GM19023 (cell line): Measurements from ENCODE around the gene SLX9.
"Not testable (repeated sequence)": the region's sequence is repeated elsewhere in the genome, so short reads cannot be mapped to it uniquely, and the experiment has no call there.

Experiments used
- ATAC-seq: cut with Tn5 transposase; IDR thresholded peaks from one replicate; pipeline ENCODE4 v1.9.1; 2021; ENCODE audit warnings: mild to moderate bottlenecking, moderate library complexity; ENCODE audit not compliant: unreplicated experiment

SLX9 gene

GRCh38 chr21:44901391-44902074 is 38.3 kb upstream of the SLX9 start:
- no peak for ATAC-seq

DNA sequence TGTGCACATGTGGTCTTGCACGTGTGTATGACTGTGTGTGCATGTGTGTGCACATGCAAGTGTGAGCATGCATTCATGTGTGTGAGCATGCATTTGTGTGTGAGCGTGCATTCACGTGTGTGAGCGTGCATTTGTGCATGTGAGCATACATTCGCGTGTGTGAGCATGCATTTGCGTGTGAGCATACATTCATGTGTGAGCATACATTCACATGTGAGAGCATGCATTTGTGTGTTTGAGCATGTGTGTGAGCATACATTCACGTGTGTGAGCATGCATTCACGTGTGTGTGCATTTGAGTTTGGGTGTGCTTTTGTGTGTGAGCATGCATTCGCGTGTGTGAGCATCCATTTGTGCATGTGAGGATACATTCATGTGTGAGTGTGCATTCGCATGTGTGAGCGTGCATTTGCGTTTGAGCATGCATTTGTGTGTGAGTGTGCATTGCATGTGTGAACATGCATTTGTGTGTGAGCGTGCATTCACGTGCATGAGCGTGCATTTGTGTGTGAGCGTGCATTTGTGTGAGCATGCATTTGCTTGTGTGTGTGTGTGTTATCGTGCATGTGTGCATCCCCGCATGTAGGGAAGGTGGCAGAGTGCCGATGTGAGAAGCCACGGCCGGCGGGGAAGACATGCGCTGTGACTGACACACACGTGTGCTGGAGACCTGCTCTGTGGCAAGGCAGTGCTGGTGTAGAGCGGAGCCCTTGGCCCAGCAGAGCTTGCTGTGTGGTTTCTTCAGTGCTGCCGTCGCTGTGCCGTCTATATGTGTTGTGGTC is 37.4 kb upstream of the SLX9 start:
- ATAC-seq, result no peak

DNA sequence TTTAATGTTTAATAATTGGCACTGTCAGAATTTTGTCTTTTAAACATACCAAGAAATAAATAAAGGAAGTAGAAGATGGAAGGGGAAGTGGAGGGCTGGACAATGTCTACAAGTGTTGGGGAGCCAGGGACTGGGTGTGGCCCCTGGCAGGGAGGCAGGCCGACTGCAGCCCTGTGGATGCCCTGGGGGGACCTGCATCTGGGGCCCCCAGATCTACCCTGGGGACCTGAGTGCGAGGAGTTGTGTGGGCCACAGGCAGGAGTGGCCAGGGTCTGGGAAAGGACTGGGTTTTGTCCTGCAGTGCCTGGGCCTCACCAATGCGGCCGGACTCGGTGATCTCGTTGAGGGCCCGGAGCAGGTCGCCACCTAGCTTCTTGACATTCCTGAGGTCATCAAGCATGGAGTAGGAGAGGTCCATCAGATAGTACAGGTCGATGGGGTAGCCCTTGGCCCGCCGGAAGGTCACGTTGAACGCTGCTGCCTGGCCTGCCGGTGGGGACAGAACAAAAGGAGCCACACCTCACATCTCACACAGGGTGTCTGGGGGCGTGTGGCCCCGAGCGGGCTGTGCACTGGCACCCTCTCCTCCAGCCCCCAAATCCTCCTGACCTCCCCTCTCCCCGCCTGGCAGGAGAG is 36.7 kb upstream of the SLX9 start:
- no peak for ATAC-seq

GRCh38 chr21:44903689-44904088 is 36.1 kb upstream of the SLX9 start:
- no peak for ATAC-seq

- no peak for ATAC-seq
These were observed 35.5 kb upstream of the SLX9 start for GRCh38 chr21:44904141-44904923.

GRCh38 chr21:44905016-44905727 is 34.7 kb upstream of the SLX9 start:
- ATAC-seq, result no peak

- no peak for ATAC-seq
These were observed 34.1 kb upstream of the SLX9 start for GRCh38 chr21:44905728-44906090.

- no peak for ATAC-seq
These were observed 32.4 kb upstream of the SLX9 start for GRCh38 chr21:44907225-44907965.

DNA sequence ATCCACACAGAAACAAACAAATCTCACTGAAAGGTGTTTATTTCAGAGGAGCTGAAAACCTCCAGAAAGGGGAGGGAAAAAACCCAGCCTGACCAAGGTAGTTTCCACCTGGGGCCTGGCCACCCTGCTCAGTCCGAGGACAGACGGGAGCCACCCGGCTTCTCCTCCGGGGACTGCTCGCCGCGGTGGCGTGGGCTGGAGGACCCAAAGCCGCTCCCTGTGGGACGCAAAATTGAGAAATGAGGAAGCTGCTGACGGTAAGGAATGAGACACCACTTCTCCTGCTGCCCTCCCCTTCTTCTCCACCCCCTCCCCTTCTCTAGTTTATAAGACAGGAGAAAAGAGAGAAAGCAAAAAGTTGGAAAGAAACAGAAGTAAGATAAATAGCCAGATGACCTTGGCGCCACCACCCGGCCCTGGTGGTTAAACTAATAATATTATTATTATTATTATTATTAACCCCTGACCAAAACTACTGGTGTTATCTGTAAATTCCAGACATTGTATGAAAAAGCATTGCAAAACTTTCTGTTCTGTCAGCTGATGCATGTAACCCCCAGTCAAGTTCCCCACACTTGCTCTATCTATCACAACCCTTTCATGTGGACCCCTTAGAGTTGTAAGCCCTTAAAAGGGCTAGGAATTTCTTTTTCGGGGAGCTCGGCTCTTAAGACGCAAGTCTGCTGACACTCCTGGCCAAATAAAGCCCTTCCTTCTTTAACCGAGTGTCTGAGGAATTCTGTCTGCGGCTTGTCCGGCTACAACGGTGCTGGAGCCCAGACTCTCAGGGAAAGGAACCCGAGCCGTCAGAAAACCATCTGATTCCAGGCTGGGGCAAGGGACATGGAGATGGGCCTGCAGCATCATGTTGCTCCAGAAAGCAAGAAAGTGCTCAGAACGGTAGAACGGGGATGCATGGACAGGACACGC is 31.6 kb upstream of the SLX9 start:
- no peak for ATAC-seq

GRCh38 chr21:44908908-44909307 is 30.9 kb upstream of the SLX9 start:
- no peak for ATAC-seq

DNA sequence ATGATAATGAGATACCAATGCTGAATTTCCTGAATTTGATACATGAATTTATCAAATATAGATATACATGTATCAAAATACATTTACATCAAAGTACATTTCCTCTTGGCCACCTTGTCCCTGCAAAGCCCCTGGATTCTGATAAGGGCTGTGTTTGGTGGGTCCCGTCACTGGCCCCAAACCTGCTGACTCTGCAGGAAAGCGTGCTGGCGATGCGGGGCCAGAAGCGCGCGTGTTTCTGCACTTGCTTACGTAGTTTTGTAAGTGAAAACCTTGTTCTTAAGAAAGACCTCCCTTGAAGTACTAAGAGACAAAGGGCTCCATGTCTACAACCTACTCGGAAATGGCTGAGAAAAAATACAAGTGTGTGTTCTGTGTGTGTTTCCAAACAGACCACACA is 30.1 kb upstream of the SLX9 start:
- no peak for ATAC-seq

DNA sequence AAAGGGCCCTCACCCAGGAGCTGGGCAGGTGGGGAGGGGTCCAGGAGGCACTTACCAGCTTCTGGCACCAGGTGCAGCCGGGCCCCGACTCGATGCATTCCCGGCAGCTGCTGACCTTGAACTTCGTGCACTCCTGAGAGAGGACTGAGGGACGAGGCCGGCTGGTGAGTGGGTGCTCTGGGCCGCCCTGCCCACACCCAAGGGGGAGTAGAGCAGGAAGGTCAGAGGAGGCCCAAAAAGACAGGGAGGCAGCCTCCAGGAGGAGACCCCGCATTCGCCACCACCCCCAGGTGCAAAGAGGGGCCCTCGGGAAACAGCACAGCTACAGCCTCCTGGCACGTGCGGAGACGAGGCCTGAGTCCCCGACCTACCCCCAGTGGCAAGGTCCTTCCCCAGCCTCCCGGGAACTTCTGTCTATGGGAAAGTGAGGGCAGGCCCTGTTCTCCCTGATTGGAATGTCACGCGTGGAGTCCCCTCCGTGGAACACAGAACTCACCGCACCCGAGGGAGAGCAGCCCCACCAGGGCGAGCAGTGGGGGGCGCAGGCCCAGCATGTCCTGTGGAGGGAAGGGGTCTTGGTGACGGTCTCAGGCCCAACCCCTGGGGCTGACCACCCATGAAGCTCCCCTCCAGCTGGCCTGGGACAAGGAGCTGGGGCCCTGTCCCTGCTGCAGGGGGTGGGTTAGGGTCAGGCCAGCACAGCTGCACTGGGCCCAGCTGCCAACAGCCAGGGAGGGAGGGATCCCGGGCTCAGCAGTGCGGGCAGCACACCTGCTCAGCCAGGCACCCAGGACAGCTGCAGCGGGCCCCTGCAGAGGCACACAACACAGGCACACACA is 29.4 kb upstream of the SLX9 start:
- ATAC-seq, result no peak

DNA sequence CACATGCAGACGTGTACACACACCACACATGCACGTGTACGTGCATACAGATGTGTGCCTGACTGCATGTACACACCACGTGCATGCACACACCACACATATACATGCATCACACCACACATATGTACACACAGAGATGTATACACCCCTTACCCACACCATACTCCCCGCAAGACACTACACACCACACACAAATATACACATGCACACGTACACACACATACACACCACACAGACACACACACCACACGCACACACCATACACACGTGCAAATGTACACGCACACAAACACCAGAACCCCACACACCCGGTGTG is 28.8 kb upstream of the SLX9 start:
- ATAC-seq, result no peak

DNA sequence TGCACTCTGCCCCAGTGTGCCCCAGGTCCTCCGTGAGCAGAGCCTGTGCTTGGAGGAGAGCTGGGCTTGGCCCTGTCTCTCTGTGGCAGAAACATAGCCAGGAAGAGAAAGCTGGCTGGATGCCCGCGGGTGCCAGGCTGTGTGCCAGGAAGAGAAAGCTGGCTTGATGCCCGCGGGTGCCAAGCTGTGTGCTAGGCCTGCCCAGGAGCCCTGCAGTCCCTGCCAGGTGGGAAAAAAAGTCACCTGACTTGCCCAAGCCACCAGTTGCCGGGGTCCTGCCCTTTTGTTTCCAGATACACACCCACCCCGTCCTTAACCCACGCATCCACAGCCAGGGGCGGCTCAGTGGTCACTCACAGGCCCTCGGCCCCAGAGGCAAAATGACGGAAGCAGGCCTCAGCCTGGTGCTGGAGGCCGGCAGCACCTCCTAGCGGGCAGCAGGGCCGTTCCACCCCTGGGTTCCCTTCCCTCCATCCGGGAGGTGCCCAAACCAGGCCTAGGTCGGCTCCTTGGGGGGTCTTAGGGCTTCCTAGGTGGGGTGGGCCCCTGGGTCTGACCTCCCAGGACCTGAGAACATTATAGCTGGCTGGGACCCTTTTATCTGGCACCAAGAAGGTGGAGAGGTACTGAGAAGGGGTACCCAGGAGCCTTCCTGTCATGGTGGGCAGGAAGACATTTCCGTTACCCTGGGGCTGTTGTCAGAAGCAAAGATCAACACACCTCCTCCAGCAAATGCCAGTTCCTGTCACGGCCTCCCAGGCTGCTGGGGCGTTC is 28.3 kb upstream of the SLX9 start:
- ATAC-seq, result no peak

DNA sequence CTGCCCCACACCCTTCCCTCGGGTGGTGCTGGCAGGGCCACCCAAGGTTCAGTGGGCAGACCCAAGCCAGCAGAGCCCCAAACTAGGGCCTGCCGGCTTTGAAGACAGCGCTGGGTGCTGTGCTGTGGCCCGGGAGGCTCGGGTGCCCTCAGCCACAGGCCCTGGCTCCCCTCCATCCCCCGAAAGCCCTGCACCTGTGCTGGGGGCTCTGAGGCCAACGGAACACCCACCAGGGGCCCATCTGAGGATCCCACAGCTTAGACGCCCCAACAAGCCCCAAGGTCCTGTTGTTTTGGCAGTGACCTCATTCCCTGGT is 27.7 kb upstream of the SLX9 start:
- no peak for ATAC-seq

GRCh38 chr21:44912506-44913412 is 27.1 kb upstream of the SLX9 start:
- not testable (repeated sequence) for ATAC-seq
